SK-N-SH (cell line): ENCODE measurements around the gene WDR27. TPM values are rescaled to one million over a fixed set of nuclear protein-coding genes. Genes with fewer than 3 reads are reported as not detected.

Experiments used
- CTCF ChIA-PET: fragments of 300-600, 350-600 bp; formaldehyde crosslinking; extraction: SDS; loops from one replicate; lab custom pipeline; 2021; lab: Yijun Ruan, JAX
- POLR2A ChIA-PET: fragments of 350-600 bp; sonication (Branson Sonifier 250); formaldehyde crosslinking; extraction: SDS; loops from one replicate; lab custom pipeline; 2020; ENCODE audit warnings: antibody characterized with exemption, inconsistent platforms; lab: Yijun Ruan, JAX
- DNase-seq: peaks from one replicate; pipeline ENCODE4 v3.0.0; 2012
- H2AFZ ChIP-seq: fragments of 200-600 bp; sonication (generic); 2 replicates; pipeline ENCODE4 v1.8.1; 2016; ENCODE audit warnings: antibody characterized with exemption, mild to moderate bottlenecking, low read depth
- H3F3A ChIP-seq: fragments of 200-600 bp; sonication (generic); replicated peaks from 2 replicates; pipeline ENCODE3; 2016; ENCODE audit warnings: antibody characterized with exemption, mild to moderate bottlenecking; ENCODE audit not compliant: insufficient read depth
- H3K27ac ChIP-seq, 2 experiments: fragments of 200-500 bp in 1 of 2; fragments of 200-600 bp in 1 of 2; sonication (Bioruptor generic) in 1 of 2; sonication (generic), shearing (Covaris generic) in 1 of 2; 2 replicates each; pipeline versions ENCODE4 v1.5.1 to v1.6.1; 2014 to 2016; ENCODE audit warnings: low read depth in 2 of 2, inconsistent platforms in 1 of 2, low read length in 1 of 2, mild to moderate bottlenecking in 1 of 2, mixed read lengths in 1 of 2
- H3K27me3 ChIP-seq: fragments of 200-600 bp; sonication (generic), shearing (Covaris generic); 2 replicates; pipeline ENCODE4 v1.6.1; 2016; ENCODE audit warnings: mixed run types; ENCODE audit not compliant: insufficient read depth
- H3K36me3 ChIP-seq, 2 experiments: fragments of 200-500 bp in 1 of 2; fragments of 200-600 bp in 1 of 2; sonication (Bioruptor generic) in 1 of 2; sonication (generic) in 1 of 2; replicated peaks in 1 of 2; 2 replicates each; pipeline versions ENCODE3 to v1.5.1; 2014 to 2016; ENCODE audit warnings: low read length in 1 of 2, mild to moderate bottlenecking in 1 of 2; ENCODE audit not compliant: insufficient read depth in 2 of 2, control insufficient read depth in 1 of 2
- H3K4me1 ChIP-seq, 2 experiments: fragments of 200-500 bp in 1 of 2; fragments of 200-600 bp in 1 of 2; sonication (Bioruptor generic) in 1 of 2; sonication (generic), shearing (Covaris generic) in 1 of 2; 2 replicates each; pipeline versions ENCODE4 v1.5.1 to v1.6.1; 2014 to 2016; ENCODE audit warnings: low read depth in 1 of 2, low read length in 1 of 2, mixed run types in 1 of 2; ENCODE audit not compliant: insufficient read depth in 2 of 2, control insufficient read depth in 1 of 2
- H3K4me2 ChIP-seq: fragments of 200-600 bp; sonication (generic), shearing (Covaris generic); 2 replicates; pipeline ENCODE4 v1.6.1; 2017; ENCODE audit warnings: mixed run types
- H3K4me3 ChIP-seq, 2 experiments: fragments of 200-500 bp in 1 of 2; fragments of 200-600 bp in 1 of 2; sonication (Bioruptor generic) in 1 of 2; sonication (generic), shearing (Covaris generic) in 1 of 2; 2 replicates each; pipeline versions ENCODE4 v1.5.1 to v1.8.1; 2014 to 2016; ENCODE audit warnings: low read depth in 2 of 2, inconsistent platforms in 1 of 2, low read length in 1 of 2, mild to moderate bottlenecking in 1 of 2, mixed read lengths in 1 of 2, moderate library complexity in 1 of 2
- H3K79me2 ChIP-seq: fragments of 200-600 bp; sonication (generic); 2 replicates; pipeline ENCODE4 v1.8.1; 2017; ENCODE audit warnings: mild to moderate bottlenecking; ENCODE audit not compliant: insufficient read depth
- H3K9ac ChIP-seq: fragments of 200-600 bp; sonication (generic); 2 replicates; pipeline ENCODE4 v1.6.1; 2017; ENCODE audit warnings: mixed run types
- H3K9me2 ChIP-seq: fragments of 200-600 bp; sonication (generic); 2 replicates; pipeline ENCODE4 v1.6.1; 2017; ENCODE audit warnings: mixed run types
- H3K9me3 ChIP-seq: fragments of 200-600 bp; sonication (generic); 2 replicates; pipeline ENCODE4 v1.6.1; 2017; ENCODE audit warnings: mixed run types, mild to moderate bottlenecking, moderate library complexity
- H4K20me1 ChIP-seq: fragments of 200-600 bp; sonication (generic); 2 replicates; pipeline ENCODE4 v1.6.1; 2017; ENCODE audit warnings: mild to moderate bottlenecking, mixed run types; ENCODE audit not compliant: insufficient read depth
- CHD2 ChIP-seq: fragments of 150-350 bp; IDR thresholded peaks from 2 replicates; pipeline ENCODE4 v1.6.1; 2018; ENCODE audit warnings: low read length; ENCODE audit not compliant: partially characterized antibody
- CTCF ChIP-seq: fragments of 200-600 bp; sonication (generic); IDR thresholded peaks from 2 replicates; pipeline ENCODE4 v1.6.1; 2017; ENCODE audit warnings: antibody characterized with exemption, mild to moderate bottlenecking, moderate library complexity
- ELF1 ChIP-seq: IDR thresholded peaks from 2 replicates; pipeline ENCODE4 v1.4.0; 2012
- FOXJ3 ChIP-seq: sonication (generic); formaldehyde crosslinking; IDR thresholded peaks from 2 replicates; pipeline ENCODE4 v1.5.1; 2020; ENCODE audit warnings: mild to moderate bottlenecking, missing genetic modification reagents
- FOXM1 ChIP-seq: IDR thresholded peaks from 2 replicates; pipeline ENCODE4 v1.4.0; 2012; ENCODE audit warnings: low read depth, mild to moderate bottlenecking
- GABPA ChIP-seq: IDR thresholded peaks from 2 replicates; pipeline ENCODE4 v1.4.0; 2012; ENCODE audit warnings: low read depth, mild to moderate bottlenecking
- JUND ChIP-seq: IDR thresholded peaks from 2 replicates; pipeline ENCODE4 v1.4.0; 2012
- RCOR1 ChIP-seq: fragments of 150-350 bp; IDR thresholded peaks from 2 replicates; pipeline ENCODE4 v1.6.1; 2017; ENCODE audit warnings: antibody characterized with exemption, low read length
- TCF12 ChIP-seq: IDR thresholded peaks from 2 replicates; pipeline ENCODE4 v1.4.0; 2012
- TEAD4 ChIP-seq: IDR thresholded peaks from 2 replicates; pipeline ENCODE4 v1.4.0; 2012; ENCODE audit warnings: mild to moderate bottlenecking, borderline replicate concordance; ENCODE audit not compliant: insufficient read depth
- YY1 ChIP-seq: IDR thresholded peaks from 2 replicates; pipeline ENCODE4 v1.4.0; 2012; ENCODE audit warnings: low read depth, mild to moderate bottlenecking
- WGBS: methylation state at CpG from one replicate; pipeline ENCODE4 v1.1.6; 2017; ENCODE audit warnings: low lambda C conversion rate; 5-methylcytosine and 5-hydroxymethylcytosine counted together
- polyA plus RNA-seq, 3 experiments: library from polyadenylated mRNA; depleted of rRNA; stranded (reverse); fragments of >200 nt; gene quantifications; 2 replicates each; pipeline ENCODE4 v1.2.3, GENCODE V29; 2012
- TF ChIP-seq, protein P1 (sequence below): IDR thresholded peaks from 2 replicates; pipeline ENCODE4 v1.4.0; 2012; ENCODE audit warnings: low read depth
- TF ChIP-seq, protein P2 (sequence below): IDR thresholded peaks from 2 replicates; pipeline ENCODE4 v1.4.0; 2012; ENCODE audit warnings: low read depth, borderline replicate concordance
- TF ChIP-seq, protein P3 (sequence below): IDR thresholded peaks from 2 replicates; pipeline ENCODE4 v1.4.0; 2012; ENCODE audit warnings: low read depth, borderline replicate concordance
- TF ChIP-seq, protein P4 (sequence below): IDR thresholded peaks from 2 replicates; pipeline ENCODE4; 2012
- TF ChIP-seq, protein P5 (sequence below): fragments of 150-350 bp; IDR thresholded peaks from 2 replicates; pipeline ENCODE4 v1.6.1; 2017; ENCODE audit warnings: antibody characterized with exemption, low read length, low read depth, borderline replicate concordance

The WDR27 gene
- polyA plus RNA-seq, 1 of the 3 experiments (the other 2 are of a cell fraction) = 55.6 TPM

- CTCF ChIA-PET = interaction anchor here (1.0 kb wide), 1 partner anchor 28 kb away, joined by 3 read pairs; no protein-coding TSS in a partner anchor
- H3K4me1 ChIP-seq = peaks cover 0 to 5% of the 10 kb centered on the region in 2 experiments; a peak in 2 of 4 replicates
- H3K9me3 ChIP-seq = no peaks in the 10 kb centered on the region
- POLR2A ChIA-PET = no interaction called here
- no peak for DNase-seq
- no peak overlapping the region for H3K4me2 ChIP-seq
- H3K9ac ChIP-seq = no peak overlapping the region
- WGBS = 79% methylated on average over 5 of the region's 6 CpGs
- H3K9me2 ChIP-seq = no peaks in the 10 kb centered on the region
- no peaks in the 10 kb centered on the region for H4K20me1 ChIP-seq
- H3F3A ChIP-seq = peaks cover 2% of the 10 kb centered on the region
- TF ChIP-seq FOXM1 (no peak), TCF12 (no peak), FOXJ3 (no peak), YY1 (no peak), JUND (no peak), CHD2 (no peak), CTCF (no peak), RCOR1 (no peak), TEAD4 (no peak), ELF1 (no peak), GABPA (no peak)
- TF ChIP-seq, protein P1, sequence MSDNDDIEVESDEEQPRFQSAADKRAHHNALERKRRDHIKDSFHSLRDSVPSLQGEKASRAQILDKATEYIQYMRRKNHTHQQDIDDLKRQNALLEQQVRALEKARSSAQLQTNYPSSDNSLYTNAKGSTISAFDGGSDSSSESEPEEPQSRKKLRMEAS = no peak
- TF ChIP-seq, protein P2, sequence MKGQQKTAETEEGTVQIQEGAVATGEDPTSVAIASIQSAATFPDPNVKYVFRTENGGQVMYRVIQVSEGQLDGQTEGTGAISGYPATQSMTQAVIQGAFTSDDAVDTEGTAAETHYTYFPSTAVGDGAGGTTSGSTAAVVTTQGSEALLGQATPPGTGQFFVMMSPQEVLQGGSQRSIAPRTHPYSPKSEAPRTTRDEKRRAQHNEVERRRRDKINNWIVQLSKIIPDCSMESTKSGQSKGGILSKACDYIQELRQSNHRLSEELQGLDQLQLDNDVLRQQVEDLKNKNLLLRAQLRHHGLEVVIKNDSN = no peak
- TF ChIP-seq, protein P3, sequence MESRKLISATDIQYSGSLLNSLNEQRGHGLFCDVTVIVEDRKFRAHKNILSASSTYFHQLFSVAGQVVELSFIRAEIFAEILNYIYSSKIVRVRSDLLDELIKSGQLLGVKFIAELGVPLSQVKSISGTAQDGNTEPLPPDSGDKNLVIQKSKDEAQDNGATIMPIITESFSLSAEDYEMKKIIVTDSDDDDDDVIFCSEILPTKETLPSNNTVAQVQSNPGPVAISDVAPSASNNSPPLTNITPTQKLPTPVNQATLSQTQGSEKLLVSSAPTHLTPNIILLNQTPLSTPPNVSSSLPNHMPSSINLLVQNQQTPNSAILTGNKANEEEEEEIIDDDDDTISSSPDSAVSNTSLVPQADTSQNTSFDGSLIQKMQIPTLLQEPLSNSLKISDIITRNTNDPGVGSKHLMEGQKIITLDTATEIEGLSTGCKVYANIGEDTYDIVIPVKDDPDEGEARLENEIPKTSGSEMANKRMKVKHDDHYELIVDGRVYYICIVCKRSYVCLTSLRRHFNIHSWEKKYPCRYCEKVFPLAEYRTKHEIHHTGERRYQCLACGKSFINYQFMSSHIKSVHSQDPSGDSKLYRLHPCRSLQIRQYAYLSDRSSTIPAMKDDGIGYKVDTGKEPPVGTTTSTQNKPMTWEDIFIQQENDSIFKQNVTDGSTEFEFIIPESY = no peak
- TF ChIP-seq, protein P4, sequence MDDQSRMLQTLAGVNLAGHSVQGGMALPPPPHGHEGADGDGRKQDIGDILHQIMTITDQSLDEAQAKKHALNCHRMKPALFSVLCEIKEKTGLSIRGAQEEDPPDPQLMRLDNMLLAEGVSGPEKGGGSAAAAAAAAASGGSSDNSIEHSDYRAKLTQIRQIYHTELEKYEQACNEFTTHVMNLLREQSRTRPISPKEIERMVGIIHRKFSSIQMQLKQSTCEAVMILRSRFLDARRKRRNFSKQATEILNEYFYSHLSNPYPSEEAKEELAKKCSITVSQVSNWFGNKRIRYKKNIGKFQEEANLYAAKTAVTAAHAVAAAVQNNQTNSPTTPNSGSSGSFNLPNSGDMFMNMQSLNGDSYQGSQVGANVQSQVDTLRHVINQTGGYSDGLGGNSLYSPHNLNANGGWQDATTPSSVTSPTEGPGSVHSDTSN = no peak
- TF ChIP-seq, protein P5, sequence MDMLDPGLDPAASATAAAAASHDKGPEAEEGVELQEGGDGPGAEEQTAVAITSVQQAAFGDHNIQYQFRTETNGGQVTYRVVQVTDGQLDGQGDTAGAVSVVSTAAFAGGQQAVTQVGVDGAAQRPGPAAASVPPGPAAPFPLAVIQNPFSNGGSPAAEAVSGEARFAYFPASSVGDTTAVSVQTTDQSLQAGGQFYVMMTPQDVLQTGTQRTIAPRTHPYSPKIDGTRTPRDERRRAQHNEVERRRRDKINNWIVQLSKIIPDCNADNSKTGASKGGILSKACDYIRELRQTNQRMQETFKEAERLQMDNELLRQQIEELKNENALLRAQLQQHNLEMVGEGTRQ = no peak
- H3K27me3 ChIP-seq = no peaks in the 10 kb centered on the region
- H3K79me2 ChIP-seq = no peaks in the 10 kb centered on the region
- H3K27ac ChIP-seq = no peak overlapping the region
- H3K4me3 ChIP-seq = no peak overlapping the region
- H2AFZ ChIP-seq = no peak overlapping the region
- H3K36me3 ChIP-seq = no peaks in the 10 kb centered on the region
These were observed 168.4 kb downstream of the WDR27 start for GRCh38 chr6:169533301-169534038.
